Measurements from ENCODE around the gene OVAAL.
A peak's percentile ranks its signal among the peaks of the same experiment; 100 is the strongest.

Gene OVAAL

DNA sequence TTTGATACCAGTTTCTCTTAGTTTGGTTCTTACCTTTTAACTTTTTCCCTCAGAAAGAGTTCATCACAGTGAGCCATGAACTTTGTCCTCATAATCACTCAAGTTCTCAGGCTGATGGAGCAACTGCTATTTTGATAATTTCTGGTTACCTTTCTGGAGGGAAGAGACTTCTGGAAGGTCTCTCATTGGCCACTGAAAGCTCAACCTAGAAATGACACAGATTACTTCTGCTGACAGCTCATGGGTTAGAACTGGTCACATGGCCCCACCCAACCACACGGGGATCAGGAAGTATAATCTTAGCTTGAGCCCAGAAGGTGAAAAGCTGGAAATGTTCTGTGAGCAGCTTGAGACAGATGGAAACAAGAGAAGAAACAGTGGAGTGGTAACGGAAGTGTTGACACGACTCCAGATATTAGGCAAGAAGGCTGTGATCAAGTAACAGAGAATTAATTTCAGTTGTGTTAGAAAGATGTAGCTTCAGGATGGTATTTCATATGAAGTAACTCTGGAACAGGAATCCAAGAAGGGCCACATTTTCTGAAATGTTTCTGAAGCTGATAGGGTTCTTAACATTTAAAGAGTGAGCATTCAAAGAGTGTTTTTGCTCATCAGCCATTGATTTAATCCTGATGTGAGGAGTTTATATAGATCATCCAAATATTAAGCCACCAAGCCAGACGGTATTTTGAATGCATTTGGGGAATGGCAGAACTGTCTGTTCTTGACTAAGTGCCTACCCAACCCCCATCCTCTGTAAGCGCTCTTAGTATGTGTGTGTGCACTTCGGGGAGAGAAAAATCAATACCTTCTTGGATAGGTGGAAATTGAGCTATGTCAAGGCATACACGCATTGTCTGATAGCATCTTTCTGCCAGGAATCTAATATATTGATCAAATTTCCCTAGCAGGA is 51.1 kb downstream of the OVAAL start:
- DNase-seq (ENCODE audit: low read depth) = peak; percentile 60

DNA sequence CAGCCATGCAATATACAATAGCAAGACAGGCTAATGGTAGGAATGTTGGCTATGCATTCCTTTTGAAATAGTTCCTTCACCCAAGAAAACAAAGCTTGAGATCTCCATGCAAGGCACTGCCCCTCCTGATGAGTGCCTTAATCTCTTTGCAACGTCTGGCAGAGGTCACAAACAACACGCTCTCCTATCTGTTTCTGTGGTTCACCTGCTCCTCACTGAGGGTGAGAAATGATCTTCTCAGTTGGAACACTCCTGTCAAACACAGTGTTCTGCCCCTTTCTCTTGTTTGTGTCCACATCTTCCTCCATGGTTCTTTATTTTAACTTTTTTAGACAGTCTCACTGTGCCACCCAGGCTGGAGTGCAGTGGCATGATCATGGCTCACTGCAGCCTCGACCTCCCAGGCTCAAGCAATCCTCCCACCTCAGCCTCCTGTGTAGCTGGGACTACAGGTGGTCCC is 51.8 kb downstream of the OVAAL start:
- no peak for DNase-seq (ENCODE audit: low read depth)

DNA sequence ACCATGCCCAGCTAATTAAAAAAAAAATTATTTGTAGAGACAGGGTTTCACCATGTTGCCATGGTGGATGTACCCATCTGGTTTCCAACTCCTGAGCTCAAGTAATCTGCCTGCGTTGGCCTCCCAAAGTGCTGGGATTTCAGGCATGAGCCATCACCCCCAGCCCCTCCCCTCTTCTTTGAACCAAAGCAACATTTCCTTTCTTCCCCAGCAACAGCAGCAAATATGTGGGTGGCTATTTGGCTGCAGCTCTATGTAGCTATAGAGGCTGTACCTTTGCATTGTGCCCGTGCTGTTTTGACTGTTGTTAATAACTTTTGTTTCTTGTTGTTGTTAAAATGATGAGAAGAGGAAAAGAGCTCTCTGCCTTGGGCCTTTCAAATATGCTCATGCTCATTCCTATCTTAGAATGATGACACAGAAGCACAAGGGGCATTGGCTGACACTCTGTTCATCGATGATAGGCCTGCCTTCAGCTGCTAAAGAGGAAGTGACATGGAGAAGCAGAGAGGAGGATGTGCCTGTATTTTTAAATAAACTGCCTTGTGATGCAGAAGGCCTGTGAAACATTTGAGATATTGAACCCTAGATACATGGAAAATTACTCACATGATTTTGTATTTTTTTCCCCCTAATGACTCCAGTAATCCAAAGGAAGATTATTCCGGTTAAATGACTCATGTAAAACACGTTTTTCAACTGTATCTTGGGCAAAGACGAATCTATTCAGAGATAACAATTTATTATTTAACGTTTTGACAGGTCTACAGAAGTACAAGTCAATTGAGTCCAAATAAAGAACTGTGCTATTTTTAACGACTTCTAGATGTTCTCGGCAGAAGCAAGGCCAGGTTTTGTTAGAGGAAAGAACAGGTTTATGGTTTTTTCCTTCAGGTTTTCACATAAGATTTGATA is 52.5 kb downstream of the OVAAL start:
- DNase-seq (ENCODE audit: low read depth) = peak; percentile 54

DNA sequence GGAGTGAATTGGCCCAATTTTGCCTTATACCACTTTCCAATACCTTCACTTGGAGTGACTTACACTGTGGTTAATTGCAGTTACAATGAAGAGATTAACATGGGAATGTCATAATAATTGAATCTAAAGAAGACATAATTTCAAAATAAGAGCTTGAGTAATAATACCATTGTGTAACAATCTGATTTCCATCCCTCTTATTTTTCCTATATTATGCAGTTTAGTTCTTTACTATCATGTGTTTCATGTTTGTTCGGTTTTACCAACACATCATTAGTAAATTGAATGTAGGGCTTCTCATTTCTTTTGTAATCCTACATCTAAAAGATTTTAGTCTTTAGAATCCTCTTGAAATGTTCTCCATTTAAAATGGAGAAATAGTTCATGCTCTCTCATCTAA is 53.9 kb downstream of the OVAAL start:
- DNase-seq (ENCODE audit: low read depth) = no peak

DNA sequence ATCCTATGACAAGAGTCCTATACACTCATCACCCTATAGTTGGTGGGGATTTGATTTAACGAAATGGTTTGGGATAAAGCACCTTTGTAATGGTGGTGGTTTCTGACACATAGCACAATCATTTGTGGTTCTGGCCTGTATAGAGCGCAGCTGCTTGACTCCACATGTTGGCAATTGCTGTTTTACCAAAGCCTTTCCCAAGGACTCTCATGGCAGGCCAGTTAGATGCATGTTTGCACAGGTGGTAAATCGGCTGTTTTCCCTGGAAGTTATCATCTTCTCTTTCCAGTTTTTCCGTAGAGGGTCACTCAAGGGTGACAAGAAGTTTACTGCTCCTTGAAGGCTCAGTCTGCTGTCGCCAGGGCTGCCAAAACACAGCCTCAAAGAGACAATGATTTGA is 56.0 kb downstream of the OVAAL start:
- DNase-seq (ENCODE audit: low read depth) = no peak

DNA sequence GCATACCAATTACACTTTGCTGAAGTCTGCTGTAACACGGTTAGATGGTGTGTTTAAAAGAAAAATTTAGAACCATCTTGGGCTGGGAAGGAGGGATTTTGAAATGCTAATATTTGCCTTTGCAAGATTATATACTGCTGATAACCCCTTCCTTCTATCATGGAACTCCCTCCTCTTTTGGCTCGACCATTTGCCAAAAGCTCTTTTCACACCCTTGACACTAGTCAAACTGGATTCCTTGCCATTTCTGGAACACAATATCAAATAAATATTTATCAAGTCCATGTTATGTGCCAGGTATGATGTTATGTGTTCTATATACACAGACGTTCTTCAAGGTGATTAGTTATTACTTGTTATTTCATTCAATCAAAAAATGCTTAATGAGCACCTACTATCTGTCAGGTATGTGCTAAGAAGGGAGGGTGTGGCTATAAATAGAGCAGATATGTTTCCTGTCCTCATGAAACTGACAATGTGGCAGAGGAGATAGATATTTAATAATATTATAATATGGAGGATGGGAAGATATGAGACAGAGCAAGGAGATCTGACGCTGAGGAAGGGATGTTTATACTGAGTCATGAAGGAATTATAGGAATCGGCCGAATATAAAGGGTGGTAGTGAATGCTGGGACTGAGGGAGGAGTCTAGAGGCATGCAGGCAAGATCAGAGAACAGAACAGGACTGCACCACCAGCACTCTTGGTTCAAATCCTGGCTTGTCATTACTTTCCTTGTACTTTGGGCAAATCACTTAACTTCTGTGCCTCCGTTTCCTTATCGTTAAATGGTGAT is 56.9 kb downstream of the OVAAL start:
- DNase-seq (ENCODE audit: low read depth) = no peak

All from amniotic epithelial cell (primary cell).